Endothelial cell of umbilical vein (primary cell): ENCODE results near the gene SH3TC1. TPM values are rescaled to one million over a fixed set of nuclear protein-coding genes. Genes with fewer than 3 reads are reported as not detected.

ENCODE experiments used
- BruUV-seq: library from RNA; stranded (reverse); fragments of 400-500 nt; replicated peaks from 2 replicates; lab custom pipeline; 2021; lab: Mats Ljungman, UMichigan
- CTCF ChIA-PET: fragments of 300-600, 350-600 bp; sonication (Branson Sonifier 250); formaldehyde crosslinking; loops from one replicate; lab custom pipeline; 2021; ENCODE audit warnings: antibody characterized with exemption, inconsistent platforms; lab: Charles Lee
- POLR2A ChIA-PET: fragments of 300-600, 350-600 bp; sonication (Branson Sonifier 250); formaldehyde crosslinking; loops from one replicate; lab custom pipeline; 2021; ENCODE audit warnings: antibody characterized with exemption, inconsistent platforms; lab: Charles Lee
- DNase-seq: peaks from one replicate; pipeline ENCODE4 v3.0.0-alpha.2; 2011; ENCODE audit warnings: low read depth, low spot score
- FAIRE-seq: peaks from 2 replicates; lab custom pipeline; 2011; peaks lifted over from hg19 to GRCh38; lab: Jason Lieb, UNC
- H2AFZ ChIP-seq: 2 replicates; pipeline ENCODE4 v1.6.0; 2012; ENCODE audit warnings: low read depth, low read length, control low read depth, inconsistent platforms
- H3K27ac ChIP-seq: 2 replicates; pipeline ENCODE4 v1.5.1; 2011; ENCODE audit warnings: low read depth, mild to moderate bottlenecking, control low read depth, low read length, moderate library complexity; ENCODE audit not compliant: insufficient read depth
- H3K27me3 ChIP-seq, 2 experiments: 2 replicates each; pipeline versions ENCODE4 v1.6.0 to v1.6.1; 2011; ENCODE audit warnings: low read length in 2 of 2, mixed read lengths in 1 of 2; ENCODE audit not compliant: control insufficient read depth in 2 of 2, insufficient read depth in 2 of 2
- H3K36me3 ChIP-seq, 2 experiments: 2 replicates in 1 of 2; 3 replicates in 1 of 2; pipeline ENCODE4 v1.5.1; 2011; ENCODE audit warnings: low read length in 2 of 2, mild to moderate bottlenecking in 1 of 2, moderate library complexity in 1 of 2; ENCODE audit not compliant: control insufficient read depth in 2 of 2, insufficient read depth in 2 of 2; ENCODE audit errors: extremely low read depth in 1 of 2
- H3K4me1 ChIP-seq: 3 replicates; pipeline ENCODE4 v1.5.1; 2011; ENCODE audit warnings: mild to moderate bottlenecking, low read length; ENCODE audit not compliant: control insufficient read depth, insufficient read depth; ENCODE audit errors: extremely low read depth
- H3K4me2 ChIP-seq: 2 replicates; pipeline ENCODE4 v1.6.1; 2011; ENCODE audit warnings: low read length, control low read depth, mixed read lengths; ENCODE audit not compliant: insufficient read depth
- H3K4me3 ChIP-seq, 3 experiments: fragments of 200-600 bp in 1 of 3; sonication (generic), shearing (Covaris generic) in 1 of 3; replicated peaks in 1 of 3; 2 replicates each; pipeline ENCODE4 v1.5.1; 2011 to 2016; ENCODE audit warnings: control low read depth in 3 of 3, low read length in 3 of 3, mild to moderate bottlenecking in 2 of 3, inconsistent platforms in 1 of 3, low read depth in 1 of 3, moderate library complexity in 1 of 3; ENCODE audit not compliant: insufficient read depth in 1 of 3
- H3K79me2 ChIP-seq: 2 replicates; pipeline ENCODE4 v1.6.0; 2012; ENCODE audit warnings: low read length, inconsistent platforms; ENCODE audit not compliant: control insufficient read depth, insufficient read depth
- H3K9ac ChIP-seq: replicated peaks from 2 replicates; pipeline ENCODE3; 2011; ENCODE audit warnings: low read length, control low read depth; ENCODE audit not compliant: insufficient read depth; ENCODE audit errors: extremely low read depth
- H3K9me1 ChIP-seq: replicated peaks from 3 replicates; pipeline ENCODE4 v1.6.0; 2011; ENCODE audit warnings: mild to moderate bottlenecking, low read length; ENCODE audit not compliant: control insufficient read depth, insufficient read depth; ENCODE audit errors: extremely low read depth
- H3K9me3 ChIP-seq: replicated peaks from 2 replicates; pipeline ENCODE4 v1.5.1; 2012; ENCODE audit warnings: low read length, inconsistent platforms; ENCODE audit not compliant: control insufficient read depth, insufficient read depth
- H4K20me1 ChIP-seq: replicated peaks from 2 replicates; pipeline ENCODE3; 2011; ENCODE audit warnings: mild to moderate bottlenecking, low read length; ENCODE audit not compliant: control insufficient read depth, insufficient read depth; ENCODE audit errors: extremely low read depth
- EZH2 ChIP-seq: IDR thresholded peaks from 2 replicates; pipeline ENCODE4 v1.6.1; 2012; ENCODE audit warnings: borderline replicate concordance, low read depth, mild to moderate bottlenecking, moderate library complexity, low read length, inconsistent platforms; ENCODE audit not compliant: severe bottlenecking
- FOS ChIP-seq: IDR thresholded peaks from 2 replicates; pipeline ENCODE4 v1.6.1; 2011; ENCODE audit warnings: mild to moderate bottlenecking, low read length, moderate library complexity, borderline replicate concordance; ENCODE audit not compliant: insufficient read depth
- GATA2 ChIP-seq: IDR thresholded peaks from 2 replicates; pipeline ENCODE4 v1.7.0; 2011; ENCODE audit warnings: low read depth, mild to moderate bottlenecking, moderate library complexity, mixed read lengths, low read length; ENCODE audit not compliant: insufficient read length, insufficient read depth
- JUN ChIP-seq: IDR thresholded peaks from 2 replicates; pipeline ENCODE4 v1.6.1; 2011; ENCODE audit warnings: borderline replicate concordance, low read depth; ENCODE audit not compliant: insufficient read length, insufficient read depth
- MAX ChIP-seq: IDR thresholded peaks from 2 replicates; pipeline ENCODE4 v1.6.1; 2011; ENCODE audit not compliant: insufficient read depth, insufficient read length
- MYC ChIP-seq: IDR thresholded peaks from one replicate; pipeline ENCODE4 v1.6.1; 2011; ENCODE audit warnings: mild to moderate bottlenecking, low read depth, low read length
- POLR2A ChIP-seq: IDR thresholded peaks from 2 replicates; pipeline ENCODE4 v1.6.1; 2012; ENCODE audit warnings: low read depth, mild to moderate bottlenecking, control low read depth, low read length
- POLR2AphosphoS5 ChIP-seq: IDR thresholded peaks from 2 replicates; pipeline ENCODE4 v1.6.1; 2012; ENCODE audit warnings: low read depth, mild to moderate bottlenecking, control low read depth, low read length, moderate library complexity; ENCODE audit not compliant: insufficient read depth
- dilution Hi-C: fragments of 300-500 bp; cut with MboI; formaldehyde crosslinking; loops from one replicate; pipeline ENCODE4 v1.15.0; 2019; ENCODE audit warnings: low sequenced_read_pairs; ENCODE audit not compliant: extremely low pct_ligation_motif_present
- intact Hi-C: fragments of 100-400 bp; cut with micrococcal nuclease; formaldehyde crosslinking; loops from one replicate; pipeline ENCODE4 v1.10.0; 2022
- polyA plus RNA-seq, 4 experiments: library from polyadenylated mRNA; depleted of rRNA in 3 of 4; stranded (reverse) in 3 of 4; unstranded in 1 of 4; fragments of >200 nt; gene quantifications; 2 replicates each; pipeline versions ENCODE4 v1.2.1 to v1.2.3, GENCODE V29; 2011 to 2012; ENCODE audit warnings: missing spikeins in 1 of 4
- total RNA-seq: library from RNA; stranded (reverse); gene quantifications from 2 replicates; pipeline ENCODE4 v1.2.3, GENCODE V29; 2021
- TF ChIP-seq, protein P1 (sequence below), 2 donors: IDR thresholded peaks; 1 replicate in 1 of 2; 2 replicates in 1 of 2; pipeline ENCODE4 v1.5.1; 2011; ENCODE audit warnings: low read length in 2 of 2, mild to moderate bottlenecking in 2 of 2, moderate library complexity in 2 of 2, control low read depth in 1 of 2, inconsistent platforms in 1 of 2, low read depth in 1 of 2; ENCODE audit not compliant: insufficient read depth in 1 of 2; ENCODE audit errors: extremely low read depth in 1 of 2

SH3TC1 gene
- total and polyA plus RNA-seq, 2 donors (not counting 3 experiments of a cell fraction or from before 2014, with no cell fraction given): 96.5 to 192 TPM

DNA sequence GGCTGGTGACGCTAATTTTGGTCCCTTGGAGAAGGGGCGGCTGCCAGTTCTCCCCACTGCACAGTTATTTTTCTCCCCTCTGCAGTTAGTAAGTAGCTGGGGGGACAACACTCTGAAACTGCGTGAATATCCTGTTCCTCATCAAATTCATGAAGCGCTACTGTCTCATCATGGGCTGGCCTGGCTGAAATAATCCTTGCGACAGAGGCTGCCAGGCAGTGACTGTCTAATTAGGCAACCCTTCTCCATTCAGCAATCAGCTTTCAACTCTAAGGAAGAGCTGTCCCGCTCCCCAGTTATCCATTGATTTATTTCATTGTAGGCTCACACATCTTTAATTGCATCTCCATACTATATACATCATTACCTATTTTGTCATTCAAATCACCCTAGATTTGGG is 8.2 kb downstream of the SH3TC1 start:
- no peak for DNase-seq
- ChIA-PET CTCF (interaction anchor here (1.2 to 14.2 kb wide), 2 partner anchors 8 to 30 kb away, joined by 3 to 196 read pairs; partner anchors contain the start of gene SH3TC1), POLR2A (interaction anchor here (0.7 kb wide), 1 partner anchor 31 kb away, joined by 4 read pairs; no protein-coding TSS in a partner anchor)
- no peaks in the 10 kb centered on the region for H3K9me3 ChIP-seq
- H3K36me3 ChIP-seq: peaks cover 7 to 52% of the 10 kb centered on the region in 2 experiments
- no peak overlapping the region for H3K4me3 ChIP-seq
- no peak overlapping the region for H3K9ac ChIP-seq
- TF ChIP-seq POLR2A (no peak), EZH2 (no peak), JUN (no peak), FOS (no peak), POLR2AphosphoS5 (no peak), MAX (no peak), MYC (no peak), GATA2 (no peak)
- TF ChIP-seq, protein P1, sequence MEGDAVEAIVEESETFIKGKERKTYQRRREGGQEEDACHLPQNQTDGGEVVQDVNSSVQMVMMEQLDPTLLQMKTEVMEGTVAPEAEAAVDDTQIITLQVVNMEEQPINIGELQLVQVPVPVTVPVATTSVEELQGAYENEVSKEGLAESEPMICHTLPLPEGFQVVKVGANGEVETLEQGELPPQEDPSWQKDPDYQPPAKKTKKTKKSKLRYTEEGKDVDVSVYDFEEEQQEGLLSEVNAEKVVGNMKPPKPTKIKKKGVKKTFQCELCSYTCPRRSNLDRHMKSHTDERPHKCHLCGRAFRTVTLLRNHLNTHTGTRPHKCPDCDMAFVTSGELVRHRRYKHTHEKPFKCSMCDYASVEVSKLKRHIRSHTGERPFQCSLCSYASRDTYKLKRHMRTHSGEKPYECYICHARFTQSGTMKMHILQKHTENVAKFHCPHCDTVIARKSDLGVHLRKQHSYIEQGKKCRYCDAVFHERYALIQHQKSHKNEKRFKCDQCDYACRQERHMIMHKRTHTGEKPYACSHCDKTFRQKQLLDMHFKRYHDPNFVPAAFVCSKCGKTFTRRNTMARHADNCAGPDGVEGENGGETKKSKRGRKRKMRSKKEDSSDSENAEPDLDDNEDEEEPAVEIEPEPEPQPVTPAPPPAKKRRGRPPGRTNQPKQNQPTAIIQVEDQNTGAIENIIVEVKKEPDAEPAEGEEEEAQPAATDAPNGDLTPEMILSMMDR (IDR thresholded peaks at IDR 0.05; ENCODE audit: extremely low read depth in 1 of 2, insufficient read depth in 1 of 2, low read depth in 1 of 2, low read length in 2 of 2): no peak
- H3K79me2 ChIP-seq: peaks cover 47% of the 10 kb centered on the region
- no TSS peak for BruUV-seq
- intact Hi-C loops (no loop called here), dilution Hi-C loops (no loop called here)
- no peaks in the 10 kb centered on the region for H3K9me1 ChIP-seq
- no peak overlapping the region for H3K27ac ChIP-seq
- no peak overlapping the region for H3K4me2 ChIP-seq
- FAIRE-seq: no peak
- no peaks in the 10 kb centered on the region for H4K20me1 ChIP-seq
- no peak overlapping the region for H2AFZ ChIP-seq
- no peaks in the 10 kb centered on the region for H3K27me3 ChIP-seq
- H3K4me1 ChIP-seq: peaks cover 26% of the 10 kb centered on the region
